Measurements from ENCODE around the gene RPIA.
"Not testable (repeated sequence)": the region's sequence is repeated elsewhere in the genome, so short reads cannot be mapped to it uniquely, and the experiment has no call there.

RPIA gene
- total RNA-seq, result 2.2 to 11.9 (median 5.6) reads per million in 17 experiments

- peak; percentile 99 to 100 (median 100) for DNase-seq
These were observed at the start of gene RPIA for GRCh38 chr2:88691339-88692183. RPIA (plus strand) TSS chr2:88691673; CDS start chr2:88691699, 26 bp downstream.

- DNase-seq, result no peak
These were observed 49.2 kb upstream of the RPIA start for GRCh38 chr2:88642278-88642677.

GRCh38 chr2:88645291-88645882 is 46.1 kb upstream of the RPIA start:
- not testable (repeated sequence) for DNase-seq

- DNase-seq, result no peak
These were observed 39.8 kb upstream of the RPIA start for GRCh38 chr2:88651646-88652045.

- DNase-seq, result no peak
These were observed 36.8 kb upstream of the RPIA start for GRCh38 chr2:88654714-88655113.

GRCh38 chr2:88656690-88657089 is 34.8 kb upstream of the RPIA start:
- DNase-seq, result no peak

GRCh38 chr2:88657131-88657530 is 34.3 kb upstream of the RPIA start:
- no peak for DNase-seq

GRCh38 chr2:88658326-88658725 is 33.1 kb upstream of the RPIA start:
- DNase-seq, result no peak

GRCh38 chr2:88658881-88659537 is 32.5 kb upstream of the RPIA start:
- DNase-seq, result peak in 2 of 4 experiments; percentile 15 to 20

GRCh38 chr2:88659538-88659915 is 31.9 kb upstream of the RPIA start:
- no peak for DNase-seq

- no peak for DNase-seq
These were observed 30.9 kb upstream of the RPIA start for GRCh38 chr2:88660622-88661021.

- DNase-seq, result no peak
These were observed 24.9 kb upstream of the RPIA start for GRCh38 chr2:88666576-88666975.

GRCh38 chr2:88667219-88667618 is 24.3 kb upstream of the RPIA start:
- DNase-seq, result no peak

GRCh38 chr2:88668862-88669261 is 22.6 kb upstream of the RPIA start:
- no peak for DNase-seq

- DNase-seq, result peak in 3 of 4 experiments; percentile 38 to 44 (median 43)
These were observed 21.8 kb upstream of the RPIA start for GRCh38 chr2:88669482-88670214.

- peak; percentile 58 to 82 (median 67) for DNase-seq
These were observed 19.6 kb upstream of the RPIA start for GRCh38 chr2:88671786-88672427.

- DNase-seq, result no peak
These were observed 18.1 kb upstream of the RPIA start for GRCh38 chr2:88673363-88673762.

- DNase-seq, result peak; percentile 67 to 78 (median 74)
These were observed 11.1 kb upstream of the RPIA start for GRCh38 chr2:88680266-88680902.

- DNase-seq, result no peak
These were observed 10.6 kb upstream of the RPIA start for GRCh38 chr2:88680916-88681315.

- DNase-seq, result no peak
These were observed 8.1 kb upstream of the RPIA start for GRCh38 chr2:88683160-88684021.

GRCh38 chr2:88684519-88684918 is 7.0 kb upstream of the RPIA start:
- no peak for DNase-seq
